ENCODE measurements around the gene SYVN1.

SYVN1 gene

DNA sequence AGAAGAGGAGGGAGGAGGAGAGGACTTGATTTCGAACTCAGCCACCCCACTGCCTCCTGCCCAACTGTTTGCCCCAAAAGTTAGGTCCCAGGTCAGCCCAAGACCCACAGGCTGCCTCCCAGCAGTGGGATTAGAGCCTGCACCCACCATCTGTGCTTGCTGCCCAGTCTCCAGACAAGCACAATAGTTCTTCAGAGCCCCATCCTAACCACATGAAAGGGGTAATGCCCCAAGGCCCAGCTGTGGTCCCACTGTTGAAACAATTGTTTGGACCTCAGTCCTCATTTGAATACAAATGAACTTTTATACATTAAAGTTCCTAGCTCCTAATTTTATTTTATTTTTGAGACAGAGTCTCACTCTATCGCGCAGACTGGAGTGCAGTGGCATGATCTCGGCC is 43.7 kb downstream of the SYVN1 start:
- in situ Hi-C loops (cut with MboI; ENCODE audit: low sequenced_read_pairs): no loop called here

DNA sequence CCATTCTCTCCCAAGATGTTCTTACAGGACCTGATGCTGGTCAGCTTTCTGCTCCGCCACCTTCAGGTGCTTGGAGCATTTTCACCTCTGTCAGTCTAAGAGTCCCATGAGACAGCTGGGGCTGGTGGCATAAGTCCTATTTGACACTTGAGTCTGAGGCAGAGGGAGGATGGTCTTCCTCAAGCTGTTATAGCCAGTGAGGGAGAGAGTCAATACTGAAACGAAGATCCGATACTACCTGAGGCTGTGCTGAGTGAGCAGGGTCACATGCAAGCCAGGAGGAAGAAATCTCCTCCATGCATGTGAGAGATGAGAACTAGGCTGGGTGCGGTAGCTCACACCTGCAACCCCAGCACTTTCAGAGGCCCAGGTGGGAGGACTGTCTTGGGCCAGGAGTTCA is 44.7 kb downstream of the SYVN1 start:
- in situ Hi-C loops (cut with MboI; ENCODE audit: low sequenced_read_pairs): no loop called here

DNA sequence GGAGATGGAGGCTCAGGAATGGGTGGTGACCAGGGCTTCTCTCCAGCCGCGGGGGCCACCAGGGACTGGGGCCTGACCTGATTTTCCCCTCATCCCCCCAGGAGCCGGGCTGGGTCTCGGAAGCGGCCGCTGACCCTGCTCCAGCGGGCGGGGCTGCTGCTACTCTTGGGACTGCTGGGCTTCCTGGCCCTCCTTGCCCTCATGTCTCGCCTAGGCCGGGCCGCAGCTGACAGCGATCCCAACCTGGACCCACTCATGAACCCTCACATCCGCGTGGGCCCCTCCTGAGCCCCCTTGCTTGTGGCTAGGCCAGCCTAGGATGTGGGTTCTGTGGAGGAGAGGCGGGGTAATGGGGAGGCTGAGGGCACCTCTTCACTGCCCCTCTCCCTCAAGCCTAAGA is 46.5 kb downstream of the SYVN1 start:
- in situ Hi-C loops (cut with MboI; ENCODE audit: low sequenced_read_pairs): no loop called here

- in situ Hi-C loops (cut with MboI; ENCODE audit: low sequenced_read_pairs): no loop called here
Observed at GRCh38 chr11:65087216-65087615, 47.1 kb downstream of the SYVN1 start.

GRCh38 chr11:65086809-65087208 is 47.5 kb downstream of the SYVN1 start:
- in situ Hi-C loops (cut with MboI; ENCODE audit: low sequenced_read_pairs): no loop called here

DNA sequence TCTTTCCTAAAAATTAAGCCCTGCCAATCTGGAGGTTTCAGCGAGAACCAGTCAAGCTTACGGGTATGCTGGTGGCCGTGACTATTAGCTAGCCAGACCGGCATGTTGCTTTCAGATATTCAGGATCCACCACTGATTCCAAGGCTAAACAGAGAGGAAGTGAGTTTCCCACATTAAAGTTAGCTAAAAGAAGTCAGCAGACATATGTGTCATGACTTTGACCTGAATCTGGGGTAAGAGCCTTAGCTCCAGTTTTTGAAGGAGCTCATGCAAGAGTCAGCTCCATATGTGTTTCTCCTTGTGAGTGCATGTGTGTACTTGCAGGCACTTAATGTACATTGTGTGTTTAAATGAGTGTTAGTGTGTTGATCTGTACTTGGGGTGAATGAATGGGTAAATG is 48.9 kb downstream of the SYVN1 start:
- in situ Hi-C loops (cut with MboI; ENCODE audit: low sequenced_read_pairs): no loop called here

DNA sequence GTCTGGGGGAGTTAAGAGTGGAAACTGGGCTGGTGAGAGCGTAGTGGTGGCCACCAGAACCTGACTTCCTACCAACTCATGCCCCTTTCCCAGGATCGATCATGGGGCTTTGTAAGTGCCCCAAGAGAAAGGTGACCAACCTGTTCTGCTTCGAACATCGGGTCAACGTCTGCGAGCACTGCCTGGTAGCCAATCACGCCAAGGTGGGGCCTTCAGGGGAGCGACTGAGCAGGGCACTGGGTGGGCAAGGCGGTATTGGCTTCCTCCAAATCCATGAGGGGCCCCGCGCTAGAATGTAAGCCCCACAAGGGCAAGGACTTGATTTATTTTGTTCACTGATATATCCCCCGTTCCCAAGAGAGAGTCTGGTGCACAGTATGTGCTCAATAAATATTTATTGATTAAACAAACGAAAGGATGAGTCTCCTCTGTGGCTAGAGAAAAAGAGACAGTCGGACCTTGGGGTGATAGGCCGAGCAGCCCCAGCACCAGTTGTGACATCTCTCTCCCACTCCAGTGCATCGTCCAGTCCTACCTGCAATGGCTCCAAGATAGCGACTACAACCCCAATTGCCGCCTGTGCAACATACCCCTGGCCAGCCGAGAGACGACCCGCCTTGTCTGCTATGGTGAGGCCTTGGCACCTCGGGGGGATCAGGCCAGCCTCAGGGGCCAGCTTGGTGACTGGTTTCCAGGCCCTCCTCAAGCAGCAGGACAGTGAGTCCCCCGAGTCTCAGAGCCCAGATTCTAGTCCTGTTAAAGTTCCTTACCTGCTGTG is 49.5 kb downstream of the SYVN1 start:
- in situ Hi-C loops (cut with MboI; ENCODE audit: low sequenced_read_pairs): loop anchor here (5.0 kb wide), 1 partner anchor 57 kb away; the partner anchor contains the start of gene SNX15

GRCh38 chr11:65083834-65084597 is 50.3 kb downstream of the SYVN1 start, which contains the start of the genes CDCA5 and ZFPL1:
Gene CDCA5 (minus strand): TSS chr11:65084040. CDS start chr11:65083978, 62 bp downstream.
Gene ZFPL1 (plus strand): TSS chr11:65084222. CDS start chr11:65084699, 477 bp downstream.
- in situ Hi-C loops (cut with MboI; ENCODE audit: low sequenced_read_pairs): loop anchor here (5.0 kb wide), 1 partner anchor 57 kb away; the partner anchor contains the start of gene SNX15

- in situ Hi-C loops (cut with MboI; ENCODE audit: low sequenced_read_pairs): loop anchor here (5.0 kb wide), 1 partner anchor 56 kb away; the partner anchor contains the start of gene SNX15
Observed at GRCh38 chr11:65083134-65083833, 51.0 kb downstream of the SYVN1 start.

- in situ Hi-C loops (cut with MboI; ENCODE audit: low sequenced_read_pairs): no loop called here
Observed at GRCh38 chr11:65078786-65079342, 55.5 kb downstream of the SYVN1 start.

DNA sequence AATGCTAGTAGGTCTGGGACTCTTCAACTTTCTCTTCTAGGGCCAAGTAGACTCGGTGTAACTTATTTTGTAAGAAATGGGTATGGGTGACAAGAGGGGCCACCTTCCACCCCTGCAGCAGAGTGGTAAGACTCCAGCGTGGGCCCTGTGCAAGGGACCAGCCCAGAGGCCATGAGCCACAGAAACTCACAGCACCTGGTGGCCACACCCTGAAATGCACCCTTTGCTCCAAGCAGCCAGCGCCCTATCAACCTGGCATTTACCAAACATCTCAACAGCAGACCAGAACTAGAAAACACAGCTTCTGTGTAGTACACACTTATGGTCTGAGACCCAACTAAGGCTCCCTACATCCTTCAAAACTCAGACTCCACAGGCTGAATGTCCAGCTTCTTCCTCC is 56.2 kb downstream of the SYVN1 start:
- in situ Hi-C loops (cut with MboI; ENCODE audit: low sequenced_read_pairs): no loop called here

DNA sequence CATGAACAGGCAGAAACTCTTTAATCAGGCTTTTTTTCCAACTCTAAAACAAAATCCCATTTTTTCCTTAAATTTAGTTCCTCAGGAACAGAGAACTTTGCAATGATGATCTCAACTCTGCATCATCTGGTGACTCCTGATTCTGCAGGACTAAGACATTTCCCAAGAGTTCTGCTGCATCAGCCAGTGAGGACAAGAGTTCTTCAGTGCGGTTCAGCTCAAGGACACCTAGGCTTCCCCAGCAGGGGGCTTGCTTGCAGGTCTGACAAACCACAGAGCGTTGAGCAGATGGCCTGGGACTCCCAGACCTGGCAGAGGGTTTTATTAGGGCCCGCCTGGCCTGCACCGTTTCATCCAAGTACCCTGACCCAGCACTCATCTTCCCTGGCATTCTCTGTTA is 56.9 kb downstream of the SYVN1 start:
- in situ Hi-C loops (cut with MboI; ENCODE audit: low sequenced_read_pairs): no loop called here
